ENCODE measurements around the gene HERPUD1. TPM values are rescaled to one million over a fixed set of nuclear protein-coding genes. Genes with fewer than 3 reads are reported as not detected.
"Not testable (repeated sequence)": the region's sequence is repeated elsewhere in the genome, so short reads cannot be mapped to it uniquely, and the experiment has no call there.

HERPUD1 gene
- total and polyA plus RNA-seq, 2 experiments from 2014 or later: 40.5 to 116 TPM

DNA sequence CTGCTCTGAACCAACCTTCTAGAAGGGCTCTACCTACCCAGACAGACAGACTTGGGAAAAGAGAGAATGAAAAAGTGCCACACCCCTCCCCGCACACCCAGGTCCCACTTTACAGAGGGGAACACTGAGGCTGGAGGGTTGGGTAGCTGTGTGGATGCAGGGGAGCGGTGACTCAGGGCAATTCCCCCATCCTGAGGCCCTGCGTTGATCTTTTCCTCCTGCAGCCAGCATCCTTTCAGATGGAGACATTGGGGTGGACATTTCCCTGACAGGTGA is 39.8 kb downstream of the HERPUD1 start:
- Histone ChIP-seq H3K4me1 (ENCODE audit: low read depth) (no peaks in the 10 kb centered on the region), H3K27me3 (no peaks in the 10 kb centered on the region), H3K4me3 (no peak overlapping the region), H3K27ac (no peak overlapping the region), H3K36me3 (no peaks in the 10 kb centered on the region), H3K9me3 (ENCODE audit: low read depth) (no peaks in the 10 kb centered on the region)
- TF ChIP-seq, protein P1, sequence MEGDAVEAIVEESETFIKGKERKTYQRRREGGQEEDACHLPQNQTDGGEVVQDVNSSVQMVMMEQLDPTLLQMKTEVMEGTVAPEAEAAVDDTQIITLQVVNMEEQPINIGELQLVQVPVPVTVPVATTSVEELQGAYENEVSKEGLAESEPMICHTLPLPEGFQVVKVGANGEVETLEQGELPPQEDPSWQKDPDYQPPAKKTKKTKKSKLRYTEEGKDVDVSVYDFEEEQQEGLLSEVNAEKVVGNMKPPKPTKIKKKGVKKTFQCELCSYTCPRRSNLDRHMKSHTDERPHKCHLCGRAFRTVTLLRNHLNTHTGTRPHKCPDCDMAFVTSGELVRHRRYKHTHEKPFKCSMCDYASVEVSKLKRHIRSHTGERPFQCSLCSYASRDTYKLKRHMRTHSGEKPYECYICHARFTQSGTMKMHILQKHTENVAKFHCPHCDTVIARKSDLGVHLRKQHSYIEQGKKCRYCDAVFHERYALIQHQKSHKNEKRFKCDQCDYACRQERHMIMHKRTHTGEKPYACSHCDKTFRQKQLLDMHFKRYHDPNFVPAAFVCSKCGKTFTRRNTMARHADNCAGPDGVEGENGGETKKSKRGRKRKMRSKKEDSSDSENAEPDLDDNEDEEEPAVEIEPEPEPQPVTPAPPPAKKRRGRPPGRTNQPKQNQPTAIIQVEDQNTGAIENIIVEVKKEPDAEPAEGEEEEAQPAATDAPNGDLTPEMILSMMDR (IDR thresholded peaks at IDR 0.05; ENCODE audit: low read depth, low read length): no peak
- DNase-seq (ENCODE audit: low read depth in 1 of 2, low spot score in 1 of 2): no peak

DNA sequence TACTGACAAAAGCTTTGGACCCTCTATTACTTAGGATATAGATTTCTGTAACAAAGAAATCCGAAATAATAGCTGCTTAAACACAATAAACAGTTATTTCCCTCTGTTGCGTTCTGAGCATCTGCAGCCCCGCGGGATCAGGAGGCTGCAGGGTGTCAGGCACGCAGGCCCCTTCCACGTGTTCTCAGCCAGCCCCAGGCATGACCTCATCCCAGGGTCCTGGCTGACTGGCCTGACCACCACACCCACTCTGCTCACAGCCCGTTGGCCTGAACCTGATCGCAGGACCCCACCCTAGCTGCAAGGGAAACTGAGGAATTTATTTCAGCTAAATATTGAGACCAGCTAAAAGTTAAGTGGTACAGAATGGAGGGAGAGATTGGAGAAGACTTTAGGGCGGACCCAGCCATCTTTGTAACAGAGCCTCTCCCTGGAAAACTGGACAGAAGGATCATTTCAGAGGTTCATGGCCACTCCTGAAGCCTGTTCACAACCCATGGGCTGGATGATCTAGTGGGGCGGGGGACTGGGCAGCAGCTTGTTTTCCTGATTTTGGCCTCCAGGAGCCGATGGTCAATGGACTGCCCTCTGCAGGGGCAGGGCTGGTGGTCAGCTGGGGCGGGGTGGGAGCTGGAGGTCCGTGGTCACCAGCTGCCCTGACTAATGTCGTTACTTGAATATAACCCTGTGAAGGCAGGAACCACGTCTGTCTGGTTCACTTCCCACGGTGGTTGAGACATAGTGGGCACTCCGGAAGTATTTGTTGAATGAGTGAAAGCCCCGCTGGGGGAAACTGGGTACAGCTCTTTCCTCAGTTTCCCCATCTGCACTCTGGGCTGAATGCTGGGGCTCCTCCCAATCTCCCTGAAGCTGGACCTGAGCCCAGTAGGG is 40.7 kb downstream of the HERPUD1 start:
- H3K4me3 ChIP-seq: no peak overlapping the region
- no peaks in the 10 kb centered on the region for H3K27me3 ChIP-seq
- no peaks in the 10 kb centered on the region for H3K36me3 ChIP-seq
- TF ChIP-seq, protein P1 (IDR thresholded peaks at IDR 0.05; ENCODE audit: low read depth, low read length): no peak
- H3K9me3 ChIP-seq (ENCODE audit: low read depth): no peaks in the 10 kb centered on the region
- H3K27ac ChIP-seq: no peak overlapping the region
- H3K4me1 ChIP-seq (ENCODE audit: low read depth): no peaks in the 10 kb centered on the region
- DNase-seq (ENCODE audit: low read depth in 1 of 2, low spot score in 1 of 2): no peak

DNA sequence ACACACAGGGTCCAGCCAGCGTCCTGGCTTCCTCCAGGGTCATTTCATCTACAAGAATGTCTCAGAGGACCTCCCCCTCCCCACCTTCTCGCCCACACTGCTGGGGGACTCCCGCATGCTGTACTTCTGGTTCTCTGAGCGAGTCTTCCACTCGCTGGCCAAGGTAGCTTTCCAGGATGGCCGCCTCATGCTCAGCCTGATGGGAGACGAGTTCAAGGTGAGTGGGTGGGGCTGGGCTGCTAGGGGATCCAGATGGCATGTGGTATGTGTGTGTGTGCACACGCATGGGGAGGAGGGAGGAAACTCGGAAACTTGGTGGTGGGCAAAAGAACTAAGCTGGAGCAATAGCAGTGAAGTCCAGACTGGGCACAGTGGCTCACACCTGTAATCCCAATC is 41.4 kb downstream of the HERPUD1 start:
- H3K36me3 ChIP-seq: no peaks in the 10 kb centered on the region
- no peak overlapping the region for H3K27ac ChIP-seq
- TF ChIP-seq, protein P1 (IDR thresholded peaks at IDR 0.05; ENCODE audit: low read depth, low read length): no peak
- DNase-seq (ENCODE audit: low read depth in 1 of 2, low spot score in 1 of 2): no peak
- H3K4me3 ChIP-seq: no peak overlapping the region
- H3K9me3 ChIP-seq (ENCODE audit: low read depth): no peaks in the 10 kb centered on the region
- H3K4me1 ChIP-seq (ENCODE audit: low read depth): no peaks in the 10 kb centered on the region
- no peaks in the 10 kb centered on the region for H3K27me3 ChIP-seq

DNA sequence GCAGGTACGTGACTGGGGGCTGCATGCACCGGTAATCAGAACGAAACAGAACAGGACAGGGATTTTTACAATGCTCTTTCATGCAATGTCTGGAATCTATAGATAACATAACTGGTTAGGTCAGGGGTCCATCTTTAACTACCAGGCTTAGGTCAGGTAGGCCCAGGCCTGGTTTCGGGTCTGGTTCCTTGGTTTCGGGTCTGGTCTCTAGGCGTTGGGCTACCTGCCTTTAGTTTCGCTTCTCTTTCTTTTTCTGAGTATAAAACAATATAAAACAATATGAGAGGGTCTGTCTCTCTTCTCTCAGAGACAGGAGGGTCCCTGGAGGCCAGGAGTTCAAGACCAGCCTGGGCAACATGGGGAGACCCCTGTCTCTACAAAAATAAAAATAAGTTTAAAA is 42.0 kb downstream of the HERPUD1 start:
- not testable (repeated sequence) for H3K9me3 ChIP-seq (ENCODE audit: low read depth); H3K36me3 ChIP-seq

DNA sequence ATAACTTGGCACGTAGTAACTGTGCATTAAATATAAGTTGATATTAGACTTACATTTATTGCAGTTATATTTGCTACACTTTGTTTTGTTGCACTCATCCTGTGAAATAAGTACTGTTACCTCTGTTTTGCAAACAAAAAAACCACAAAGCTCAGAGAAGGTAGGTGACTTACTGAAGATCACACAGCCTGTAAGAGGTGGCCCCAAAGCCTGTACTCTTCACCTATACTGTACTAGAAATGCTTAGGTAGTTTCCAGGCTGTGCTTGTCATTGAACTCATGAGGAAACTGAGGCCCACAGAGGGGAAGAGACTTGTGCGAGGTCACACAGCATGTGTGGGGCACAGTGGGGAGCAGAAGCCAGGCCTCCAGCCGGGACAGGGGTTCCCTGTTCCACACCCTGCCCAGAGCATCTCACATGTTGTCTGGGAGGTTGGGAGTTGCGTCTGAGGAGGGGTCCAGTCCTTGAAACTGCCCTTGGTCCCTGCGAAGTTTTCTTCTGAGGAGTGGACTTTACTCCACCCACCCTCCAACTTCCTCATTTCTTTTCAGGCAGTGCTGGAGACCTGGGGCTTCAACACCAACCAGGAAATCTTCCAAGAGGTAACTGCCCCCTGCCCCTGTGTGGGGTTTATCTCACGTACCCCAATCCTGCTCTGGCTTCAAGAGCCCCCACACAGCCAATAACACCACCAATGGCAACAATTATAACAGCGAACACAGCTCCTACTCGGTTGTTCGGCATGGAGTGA is 42.8 kb downstream of the HERPUD1 start:
- no peaks in the 10 kb centered on the region for H3K4me1 ChIP-seq (ENCODE audit: low read depth)
- H3K27ac ChIP-seq: no peak overlapping the region
- no peaks in the 10 kb centered on the region for H3K36me3 ChIP-seq
- no peaks in the 10 kb centered on the region for H3K9me3 ChIP-seq (ENCODE audit: low read depth)
- DNase-seq (ENCODE audit: low read depth in 1 of 2, low spot score in 1 of 2): no peak
- TF ChIP-seq, protein P1 (IDR thresholded peaks at IDR 0.05; ENCODE audit: low read depth, low read length): no peak
- no peaks in the 10 kb centered on the region for H3K27me3 ChIP-seq
- H3K4me3 ChIP-seq: no peak overlapping the region

More for the DNA sequence above, 42.0 kb downstream of the HERPUD1 start:
- H3K4me1 ChIP-seq (ENCODE audit: low read depth); H3K4me3 ChIP-seq; DNase-seq (ENCODE audit: low read depth in 1 of 2, low spot score in 1 of 2); H3K27me3 ChIP-seq; H3K27ac ChIP-seq: not testable (repeated sequence)

DNA sequence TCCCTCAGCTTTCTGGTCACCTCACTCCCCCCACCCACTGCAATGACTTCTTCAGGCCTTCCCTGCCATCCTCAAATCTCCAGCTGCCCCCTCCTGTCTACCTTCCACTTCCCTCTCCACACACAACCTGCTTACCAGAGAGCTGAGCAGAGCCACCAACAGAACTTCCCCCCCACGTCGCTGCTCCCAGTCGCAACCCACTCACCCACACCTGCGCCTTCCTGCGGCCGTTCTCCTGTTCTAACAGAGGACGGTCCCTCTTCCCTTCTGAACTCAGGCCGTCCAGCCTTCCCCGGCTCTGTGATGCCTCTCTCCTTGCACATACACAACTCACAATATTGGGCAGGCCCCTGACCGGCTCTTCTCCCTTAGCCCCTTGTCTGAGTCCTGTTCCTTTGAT is 43.8 kb downstream of the HERPUD1 start:
- no peak for DNase-seq (ENCODE audit: low read depth in 1 of 2, low spot score in 1 of 2)
- H3K27ac ChIP-seq: no peak overlapping the region
- no peaks in the 10 kb centered on the region for H3K36me3 ChIP-seq
- no peaks in the 10 kb centered on the region for H3K4me1 ChIP-seq (ENCODE audit: low read depth)
- H3K4me3 ChIP-seq: no peak overlapping the region
- H3K27me3 ChIP-seq: no peaks in the 10 kb centered on the region
- no peaks in the 10 kb centered on the region for H3K9me3 ChIP-seq (ENCODE audit: low read depth)
- TF ChIP-seq, protein P1 (IDR thresholded peaks at IDR 0.05; ENCODE audit: low read depth, low read length): no peak

Data from cardiac muscle cell (in vitro differentiated cells and primary cell).